ENCODE data around the gene SMURF2.

The SMURF2 gene

DNA sequence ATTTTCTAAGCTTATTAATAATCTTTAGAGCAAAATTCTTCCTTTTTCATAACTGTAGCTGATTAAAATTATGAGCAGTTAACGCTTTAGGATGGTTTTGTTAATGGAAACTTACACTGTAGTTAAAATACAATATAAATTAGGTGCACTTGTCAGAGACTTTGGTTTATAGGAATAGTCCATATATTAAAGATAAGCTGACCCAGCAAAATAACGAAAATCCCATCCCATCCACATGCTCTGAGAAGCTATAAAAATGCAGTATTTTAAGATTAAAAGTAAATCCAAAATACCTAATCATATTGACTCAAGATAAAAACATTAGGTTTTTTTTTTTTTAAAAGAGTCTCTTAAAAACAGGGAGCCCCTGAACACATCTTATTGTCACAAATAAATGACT is 117.4 kb downstream of the SMURF2 start:
- no peaks in the 10 kb centered on the region for H3K4me1 ChIP-seq
- H3K27me3 ChIP-seq, result no peaks in the 10 kb centered on the region
- DNase-seq, result no peak
- peaks cover 7% of the 10 kb centered on the region; the same call in 1 of the 2 replicates for H3K36me3 ChIP-seq
- TF ChIP-seq, protein P1, sequence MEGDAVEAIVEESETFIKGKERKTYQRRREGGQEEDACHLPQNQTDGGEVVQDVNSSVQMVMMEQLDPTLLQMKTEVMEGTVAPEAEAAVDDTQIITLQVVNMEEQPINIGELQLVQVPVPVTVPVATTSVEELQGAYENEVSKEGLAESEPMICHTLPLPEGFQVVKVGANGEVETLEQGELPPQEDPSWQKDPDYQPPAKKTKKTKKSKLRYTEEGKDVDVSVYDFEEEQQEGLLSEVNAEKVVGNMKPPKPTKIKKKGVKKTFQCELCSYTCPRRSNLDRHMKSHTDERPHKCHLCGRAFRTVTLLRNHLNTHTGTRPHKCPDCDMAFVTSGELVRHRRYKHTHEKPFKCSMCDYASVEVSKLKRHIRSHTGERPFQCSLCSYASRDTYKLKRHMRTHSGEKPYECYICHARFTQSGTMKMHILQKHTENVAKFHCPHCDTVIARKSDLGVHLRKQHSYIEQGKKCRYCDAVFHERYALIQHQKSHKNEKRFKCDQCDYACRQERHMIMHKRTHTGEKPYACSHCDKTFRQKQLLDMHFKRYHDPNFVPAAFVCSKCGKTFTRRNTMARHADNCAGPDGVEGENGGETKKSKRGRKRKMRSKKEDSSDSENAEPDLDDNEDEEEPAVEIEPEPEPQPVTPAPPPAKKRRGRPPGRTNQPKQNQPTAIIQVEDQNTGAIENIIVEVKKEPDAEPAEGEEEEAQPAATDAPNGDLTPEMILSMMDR (IDR thresholded peaks at IDR 0.05; ENCODE audit: low read depth, low read length), result no peak
- H3K9me3 ChIP-seq, result no peaks in the 10 kb centered on the region
- no peak overlapping the region for H3K4me3 ChIP-seq (ENCODE audit: low read depth, low read length)

- DNase-seq, result no peak
- Histone ChIP-seq H3K36me3 (peaks cover 42% of the 10 kb centered on the region), H3K27me3 (no peaks in the 10 kb centered on the region), H3K4me1 (no peaks in the 10 kb centered on the region), H3K4me3 (ENCODE audit: low read depth, low read length) (no peak overlapping the region), H3K9me3 (no peaks in the 10 kb centered on the region)
- TF ChIP-seq, protein P1 (IDR thresholded peaks at IDR 0.05; ENCODE audit: low read depth, low read length), result no peak
Measured at GRCh38 chr17:64540118-64540776, 121.9 kb downstream of the SMURF2 start.

- no peak for DNase-seq
- Histone ChIP-seq H3K4me3 (ENCODE audit: low read depth, low read length) (no peak overlapping the region), H3K4me1 (no peaks in the 10 kb centered on the region), H3K27me3 (no peaks in the 10 kb centered on the region), H3K36me3 (peaks cover 54% of the 10 kb centered on the region), H3K9me3 (no peaks in the 10 kb centered on the region)
- TF ChIP-seq, protein P1 (IDR thresholded peaks at IDR 0.05; ENCODE audit: low read depth, low read length), result no peak
Measured at GRCh38 chr17:64538508-64539130, 123.5 kb downstream of the SMURF2 start.

- Histone ChIP-seq H3K4me3 (ENCODE audit: low read depth, low read length) (no peak overlapping the region), H3K36me3 (peaks cover 65% of the 10 kb centered on the region), H3K9me3 (no peaks in the 10 kb centered on the region), H3K4me1 (no peaks in the 10 kb centered on the region), H3K27me3 (no peaks in the 10 kb centered on the region)
- TF ChIP-seq, protein P1 (IDR thresholded peaks at IDR 0.05; ENCODE audit: low read depth, low read length), result no peak
- DNase-seq, result no peak
Measured at GRCh38 chr17:64537488-64537887, 124.6 kb downstream of the SMURF2 start.

- Histone ChIP-seq H3K9me3 (no peaks in the 10 kb centered on the region), H3K27me3 (no peaks in the 10 kb centered on the region), H3K4me1 (no peaks in the 10 kb centered on the region), H3K4me3 (ENCODE audit: low read depth, low read length) (no peak overlapping the region), H3K36me3 (peaks cover 70% of the 10 kb centered on the region)
- no peak for DNase-seq
- TF ChIP-seq, protein P1 (IDR thresholded peaks at IDR 0.05; ENCODE audit: low read depth, low read length), result no peak
Measured at GRCh38 chr17:64536913-64537312, 125.2 kb downstream of the SMURF2 start.

- TF ChIP-seq, protein P1 (IDR thresholded peaks at IDR 0.05; ENCODE audit: low read depth, low read length), result no peak
- Histone ChIP-seq H3K27me3 (no peaks in the 10 kb centered on the region), H3K36me3 (peaks cover 84% of the 10 kb centered on the region), H3K4me3 (ENCODE audit: low read depth, low read length) (no peak overlapping the region), H3K4me1 (no peaks in the 10 kb centered on the region), H3K9me3 (no peaks in the 10 kb centered on the region)
- DNase-seq, result no peak
Measured at GRCh38 chr17:64535357-64535756, 126.8 kb downstream of the SMURF2 start.
